Kidney (tissue), 14 donors: ENCODE measurements around the gene SLC45A2. TPM values are rescaled to one million over a fixed set of nuclear protein-coding genes. Genes with fewer than 3 reads are reported as not detected.
"Not testable (repeated sequence)": the region's sequence is repeated elsewhere in the genome, so short reads cannot be mapped to it uniquely, and the experiment has no call there.

Experiments used
- DNase-seq, 5 donors: peaks; one replicate each; pipeline ENCODE4 v3.0.0-alpha.2; 2013 to 2020
- FAIRE-seq: peaks from 2 replicates; lab custom pipeline; 2012; peaks lifted over from hg19 to GRCh38; lab: Jason Lieb, UNC
- H3K27ac ChIP-seq, 2 donors: one replicate each; pipeline ENCODE4 v1.7.0; 2013; ENCODE audit warnings: low read depth in 2 of 2, low read length in 2 of 2, inconsistent platforms in 1 of 2
- H3K27me3 ChIP-seq: one replicate; pipeline ENCODE4 v1.7.1; 2013; ENCODE audit warnings: low read length, inconsistent platforms; ENCODE audit not compliant: control insufficient read depth, insufficient read depth
- H3K36me3 ChIP-seq, 3 donors: one replicate each; pipeline versions ENCODE4 v1.7.0 to v1.7.1; 2013; ENCODE audit warnings: low read length in 3 of 3, control low read depth in 1 of 3, inconsistent platforms in 1 of 3; ENCODE audit not compliant: insufficient read depth in 3 of 3, control insufficient read depth in 2 of 3
- H3K4me1 ChIP-seq, 3 donors: one replicate each; pipeline versions ENCODE4 v1.7.0 to v1.7.1; 2013; ENCODE audit warnings: low read length in 3 of 3, inconsistent platforms in 1 of 3, low read depth in 1 of 3; ENCODE audit not compliant: control insufficient read depth in 2 of 3, insufficient read depth in 2 of 3
- H3K4me3 ChIP-seq, 3 donors: one replicate each; pipeline versions ENCODE4 v1.7.0 to v1.8.1; 2013; ENCODE audit warnings: low read length in 3 of 3, control low read depth in 1 of 3, inconsistent platforms in 1 of 3
- H3K9ac ChIP-seq, 3 donors: one replicate each; pipeline versions ENCODE4 v1.7.0 to v1.7.1; 2013; ENCODE audit warnings: low read length in 3 of 3, control low read depth in 1 of 3, inconsistent platforms in 1 of 3
- H3K9me3 ChIP-seq, 3 donors: one replicate each; pipeline versions ENCODE4 v1.7.0 to v1.7.1; 2013; ENCODE audit warnings: low read length in 3 of 3, control low read depth in 1 of 3, inconsistent platforms in 1 of 3; ENCODE audit not compliant: control insufficient read depth in 2 of 3, insufficient read depth in 1 of 3
- intact Hi-C: fragments of 100-400 bp; cut with DNase I; formaldehyde crosslinking; loops from one replicate; pipeline ENCODE4 v1.11.1; 2022
- polyA plus RNA-seq: library from polyadenylated mRNA; stranded (reverse); fragments of 350-450 nt; fragmentation: Illumina TruSeq; extraction: RNeasy Lipid Tissue Mini Kit (QIAGEN cat#74804); gene quantifications from one replicate; pipeline ENCODE4 v1.2.3, GENCODE V29; 2014; ENCODE audit warnings: low read depth, low replicate concordance; ENCODE audit not compliant: insufficient read depth
- total RNA-seq: library from RNA; stranded (reverse); fragmentation: NEBNext Ultra II Directional; extraction: Animal tissue kit (Norgen Biotek cat#: 25700); gene quantifications from one replicate; pipeline ENCODE4 v1.2.1, GENCODE V29; 2021
- TF ChIP-seq, protein P1 (sequence below): IDR thresholded peaks from 3 replicates; pipeline ENCODE4 v1.5.1; 2012; ENCODE audit warnings: mild to moderate bottlenecking, moderate library complexity, borderline replicate concordance; ENCODE audit not compliant: insufficient read depth; ENCODE audit errors: extremely low read depth
- donor health status: control.
- donor health status: control.
- donor health status: control.
- donor health status: control.
- donor health status: control.
- donor health status: DM: yes; HTN: yes; CAD: no.
- donor health status: Normal renal cell carcinoma (clear cell type).

SLC45A2 gene
- total and polyA plus RNA-seq, 2 donors from 2014 or later: 0.22 TPM

DNA sequence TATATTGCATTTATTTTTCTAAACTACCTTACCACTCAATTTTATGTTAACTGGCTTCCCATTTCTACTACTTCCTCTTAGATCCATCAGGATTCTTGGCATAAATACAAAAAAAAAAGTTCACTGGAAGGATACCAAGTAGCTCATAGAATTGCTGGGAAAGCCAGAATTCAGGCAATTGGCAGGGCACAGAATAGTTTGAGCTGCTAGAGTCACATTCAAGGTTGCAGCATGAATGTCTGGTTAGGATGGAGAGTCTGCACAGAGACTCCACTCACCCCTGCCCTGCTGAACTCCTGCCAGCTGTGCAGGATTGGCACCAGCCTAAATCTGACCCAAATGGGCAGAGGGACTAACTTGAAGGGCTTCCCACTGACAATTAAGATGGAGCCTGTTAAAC is 28.3 kb upstream of the SLC45A2 start:
- DNase-seq (peak in 1 of 5 donors; percentile 55), FAIRE-seq (no peak)
- Histone ChIP-seq H3K9me3 (no peaks in the 10 kb centered on the region), H3K27me3 (no peaks in the 10 kb centered on the region), H3K36me3 (no peaks in the 10 kb centered on the region), H3K4me1 (peaks cover 0 to 10% (median 2%) of the 10 kb centered on the region in 3 donors), H3K9ac (no peak overlapping the region), H3K27ac (no peak overlapping the region), H3K4me3 (no peak overlapping the region)
- intact Hi-C loops: no loop called here
- TF ChIP-seq, protein P1, sequence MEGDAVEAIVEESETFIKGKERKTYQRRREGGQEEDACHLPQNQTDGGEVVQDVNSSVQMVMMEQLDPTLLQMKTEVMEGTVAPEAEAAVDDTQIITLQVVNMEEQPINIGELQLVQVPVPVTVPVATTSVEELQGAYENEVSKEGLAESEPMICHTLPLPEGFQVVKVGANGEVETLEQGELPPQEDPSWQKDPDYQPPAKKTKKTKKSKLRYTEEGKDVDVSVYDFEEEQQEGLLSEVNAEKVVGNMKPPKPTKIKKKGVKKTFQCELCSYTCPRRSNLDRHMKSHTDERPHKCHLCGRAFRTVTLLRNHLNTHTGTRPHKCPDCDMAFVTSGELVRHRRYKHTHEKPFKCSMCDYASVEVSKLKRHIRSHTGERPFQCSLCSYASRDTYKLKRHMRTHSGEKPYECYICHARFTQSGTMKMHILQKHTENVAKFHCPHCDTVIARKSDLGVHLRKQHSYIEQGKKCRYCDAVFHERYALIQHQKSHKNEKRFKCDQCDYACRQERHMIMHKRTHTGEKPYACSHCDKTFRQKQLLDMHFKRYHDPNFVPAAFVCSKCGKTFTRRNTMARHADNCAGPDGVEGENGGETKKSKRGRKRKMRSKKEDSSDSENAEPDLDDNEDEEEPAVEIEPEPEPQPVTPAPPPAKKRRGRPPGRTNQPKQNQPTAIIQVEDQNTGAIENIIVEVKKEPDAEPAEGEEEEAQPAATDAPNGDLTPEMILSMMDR: no peak

DNA sequence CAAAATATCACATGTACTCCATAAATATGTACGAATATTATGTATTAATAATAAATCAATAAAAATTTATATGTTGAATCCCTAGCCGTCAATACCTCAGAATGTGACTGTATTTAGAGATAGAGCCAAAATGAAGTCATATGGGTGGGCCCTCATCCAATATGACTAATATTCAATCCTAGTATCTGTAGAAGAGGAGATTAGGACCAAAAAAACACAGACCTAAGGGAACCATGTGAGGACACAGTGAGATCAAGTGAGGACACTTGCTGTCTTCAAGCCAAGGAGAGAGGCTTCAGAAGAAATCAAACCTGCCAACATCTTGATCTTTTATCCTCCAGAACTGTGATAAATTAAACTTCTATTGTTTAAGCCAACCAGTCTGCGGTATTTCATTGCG is 27.0 kb upstream of the SLC45A2 start:
- Histone ChIP-seq H3K4me3 (no peak overlapping the region), H3K9me3 (no peaks in the 10 kb centered on the region), H3K27me3 (no peaks in the 10 kb centered on the region), H3K9ac (no peak overlapping the region), H3K4me1 (peaks cover 0 to 10% (median 8%) of the 10 kb centered on the region in 3 donors), H3K36me3 (no peaks in the 10 kb centered on the region), H3K27ac (no peak overlapping the region)
- FAIRE-seq (no peak), DNase-seq (no peak)
- TF ChIP-seq, protein P1: no peak
- intact Hi-C loops: no loop called here

DNA sequence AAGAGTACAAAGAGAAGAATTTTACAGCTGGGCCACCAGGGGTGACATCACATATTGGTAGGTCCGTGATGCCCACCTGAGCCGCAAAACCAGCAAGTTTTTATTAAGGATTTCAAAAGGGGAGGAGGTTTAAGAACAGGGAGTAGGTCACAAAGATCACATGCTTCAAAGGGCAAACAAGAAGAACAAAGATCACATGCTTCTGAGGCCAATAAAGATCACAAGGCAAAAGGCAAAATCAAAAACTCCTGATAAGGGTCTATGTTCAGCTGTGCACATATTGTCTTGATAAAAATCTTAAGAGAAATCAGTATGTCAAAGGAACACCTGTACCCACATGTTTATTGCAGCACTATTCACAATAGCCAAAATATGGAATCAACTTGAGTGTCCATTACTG is 25.7 kb upstream of the SLC45A2 start:
- FAIRE-seq, H3K36me3 ChIP-seq, H3K27me3 ChIP-seq, DNase-seq, H3K4me3 ChIP-seq, H3K9me3 ChIP-seq, H3K27ac ChIP-seq, H3K9ac ChIP-seq, intact Hi-C loops: not testable (repeated sequence)
- H3K4me1 ChIP-seq: peaks cover 0 to 14% (median 8%) of the 10 kb centered on the region in 3 donors

DNA sequence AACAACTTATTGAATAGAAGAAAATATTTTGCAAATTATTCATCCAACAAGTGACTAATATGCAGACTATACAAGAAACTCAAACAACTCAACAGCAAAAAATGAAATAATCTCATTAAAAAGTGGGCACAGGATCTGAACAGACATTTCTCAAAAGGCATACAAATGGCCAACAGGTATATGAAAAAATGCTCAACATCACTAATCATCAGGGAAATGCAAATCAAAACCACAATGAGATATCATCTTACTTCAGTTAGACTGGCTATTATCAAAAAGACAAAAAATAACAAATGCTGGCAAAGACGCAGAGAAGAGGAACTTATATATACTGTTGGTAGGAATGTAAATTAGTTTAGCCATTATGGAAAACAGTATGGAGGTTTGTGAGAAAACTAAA is 25.1 kb upstream of the SLC45A2 start:
- DNase-seq: no peak
- Histone ChIP-seq H3K27ac (no peak overlapping the region), H3K9me3 (no peaks in the 10 kb centered on the region), H3K4me3 (no peak overlapping the region), H3K9ac (no peak overlapping the region), H3K27me3 (no peaks in the 10 kb centered on the region), H3K4me1 (peaks cover 0 to 14% (median 8%) of the 10 kb centered on the region in 3 donors), H3K36me3 (no peaks in the 10 kb centered on the region)
- intact Hi-C loops: no loop called here
- TF ChIP-seq, protein P1: no peak
- FAIRE-seq: no peak
